Keratinocyte (primary cell): ENCODE results near the gene CFL1. TPM values are rescaled to one million over a fixed set of nuclear protein-coding genes. Genes with fewer than 3 reads are reported as not detected.

Source experiments
- DNase-seq: peaks from one replicate; pipeline ENCODE4 v3.0.0-alpha.2; 2011; ENCODE audit warnings: low read depth, missing footprints, low spot score
- FAIRE-seq: peaks from 2 replicates; lab custom pipeline; 2011; peaks lifted over from hg19 to GRCh38; lab: Jason Lieb, UNC
- H2AFZ ChIP-seq: 2 replicates; pipeline ENCODE4 v1.6.0; 2012; ENCODE audit warnings: low read length, control low read depth, inconsistent platforms; ENCODE audit not compliant: control insufficient read depth
- H3K27ac ChIP-seq: 2 replicates; pipeline ENCODE4 v1.5.1; 2011; ENCODE audit warnings: low read length; ENCODE audit not compliant: control insufficient read depth, insufficient read depth
- H3K27me3 ChIP-seq: 3 replicates; pipeline ENCODE4 v1.6.0; 2011; ENCODE audit warnings: low read length; ENCODE audit not compliant: control insufficient read depth, insufficient read depth; ENCODE audit errors: extremely low read depth
- H3K36me3 ChIP-seq, 2 experiments: 2 replicates in 1 of 2; 3 replicates in 1 of 2; pipeline ENCODE4 v1.5.1; 2011; ENCODE audit warnings: low read length in 2 of 2, mild to moderate bottlenecking in 1 of 2; ENCODE audit not compliant: control insufficient read depth in 2 of 2, insufficient read depth in 2 of 2; ENCODE audit errors: extremely low read depth in 1 of 2
- H3K4me1 ChIP-seq: 3 replicates; pipeline ENCODE4 v1.5.1; 2011; ENCODE audit warnings: low read length; ENCODE audit not compliant: control insufficient read depth, insufficient read depth; ENCODE audit errors: extremely low read depth
- H3K4me2 ChIP-seq: 3 replicates; pipeline ENCODE4 v1.6.0; 2011; ENCODE audit warnings: low read depth, low read length; ENCODE audit not compliant: control insufficient read depth, insufficient read depth; ENCODE audit errors: extremely low read depth
- H3K4me3 ChIP-seq, 3 experiments: fragments of 200-600 bp in 1 of 3; sonication (generic) in 1 of 3; 2 replicates in 2 of 3; 3 replicates in 1 of 3; pipeline ENCODE4 v1.5.1; 2011 to 2016; ENCODE audit warnings: low read length in 3 of 3, mild to moderate bottlenecking in 3 of 3, control low read depth in 2 of 3, inconsistent platforms in 1 of 3, low read depth in 1 of 3, mixed read lengths in 1 of 3, mixed run types in 1 of 3, moderate library complexity in 1 of 3; ENCODE audit not compliant: control insufficient read depth in 2 of 3, insufficient read depth in 2 of 3; ENCODE audit errors: extremely low read depth in 1 of 3
- H3K79me2 ChIP-seq: 2 replicates; pipeline ENCODE4 v1.6.0; 2012; ENCODE audit warnings: low read length; ENCODE audit not compliant: control insufficient read depth, insufficient read depth
- H3K9ac ChIP-seq: 3 replicates; pipeline ENCODE4 v1.6.0; 2011; ENCODE audit warnings: low read length; ENCODE audit not compliant: control insufficient read depth, insufficient read depth; ENCODE audit errors: extremely low read depth
- H3K9me1 ChIP-seq: 3 replicates; pipeline ENCODE4 v1.6.0; 2011; ENCODE audit warnings: low read length; ENCODE audit not compliant: control insufficient read depth, insufficient read depth; ENCODE audit errors: extremely low read depth
- H3K9me3 ChIP-seq: 2 replicates; pipeline ENCODE4 v1.5.1; 2012; ENCODE audit warnings: low read depth, low read length; ENCODE audit not compliant: control insufficient read depth
- H4K20me1 ChIP-seq: 3 replicates; pipeline ENCODE4 v1.6.0; 2011; ENCODE audit warnings: low read length; ENCODE audit not compliant: control insufficient read depth, insufficient read depth; ENCODE audit errors: extremely low read depth
- CTCF ChIP-seq, 3 experiments: IDR thresholded peaks in 1 of 3; conservative IDR thresholded peaks in 1 of 3; optimal IDR thresholded peaks in 1 of 3; 2 replicates in 2 of 3; 3 replicates in 1 of 3; pipeline versions ENCODE3 to v1.5.1; 2011; ENCODE audit warnings: low read length in 3 of 3, mild to moderate bottlenecking in 3 of 3, moderate library complexity in 2 of 3, control low read depth in 1 of 3, inconsistent platforms in 1 of 3; ENCODE audit not compliant: insufficient read depth in 2 of 3; ENCODE audit errors: extremely low read depth in 1 of 3
- EZH2 ChIP-seq: IDR thresholded peaks from one replicate; pipeline ENCODE4 v1.6.1; 2012; ENCODE audit warnings: inconsistent platforms, mild to moderate bottlenecking, low read length, moderate library complexity
- dilution Hi-C: fragments of 300-500 bp; cut with MboI; formaldehyde crosslinking; loops from one replicate; pipeline ENCODE4 v1.7.0; 2020; ENCODE audit warnings: low sequenced_read_pairs; ENCODE audit not compliant: extremely low pct_ligation_motif_present
- polyA plus RNA-seq, 5 experiments: library from polyadenylated mRNA; depleted of rRNA in 3 of 5; stranded (reverse) in 3 of 5; stranded (forward) in 1 of 5; unstranded in 1 of 5; fragments of >200 nt; gene quantifications; 1 replicate in 1 of 5; 2 replicates in 3 of 5; 3 replicates in 1 of 5; pipeline versions ENCODE4 v1.2.1 to v1.2.3, GENCODE V29; 2011 to 2012; ENCODE audit warnings: missing spikeins in 2 of 5, low read depth in 1 of 5, low replicate concordance in 1 of 5

The CFL1 gene
- polyA plus RNA-seq, 1 donor (not counting 4 experiments of a cell fraction or from before 2014, with no cell fraction given) = 1,236 TPM

- H3K4me1 ChIP-seq = peaks cover 32% of the 10 kb centered on the region
- no peak for DNase-seq
- dilution Hi-C loops = no loop called here
Observed at GRCh38 chr11:65859812-65860277, 1.9 kb upstream of the CFL1 start.

DNA sequence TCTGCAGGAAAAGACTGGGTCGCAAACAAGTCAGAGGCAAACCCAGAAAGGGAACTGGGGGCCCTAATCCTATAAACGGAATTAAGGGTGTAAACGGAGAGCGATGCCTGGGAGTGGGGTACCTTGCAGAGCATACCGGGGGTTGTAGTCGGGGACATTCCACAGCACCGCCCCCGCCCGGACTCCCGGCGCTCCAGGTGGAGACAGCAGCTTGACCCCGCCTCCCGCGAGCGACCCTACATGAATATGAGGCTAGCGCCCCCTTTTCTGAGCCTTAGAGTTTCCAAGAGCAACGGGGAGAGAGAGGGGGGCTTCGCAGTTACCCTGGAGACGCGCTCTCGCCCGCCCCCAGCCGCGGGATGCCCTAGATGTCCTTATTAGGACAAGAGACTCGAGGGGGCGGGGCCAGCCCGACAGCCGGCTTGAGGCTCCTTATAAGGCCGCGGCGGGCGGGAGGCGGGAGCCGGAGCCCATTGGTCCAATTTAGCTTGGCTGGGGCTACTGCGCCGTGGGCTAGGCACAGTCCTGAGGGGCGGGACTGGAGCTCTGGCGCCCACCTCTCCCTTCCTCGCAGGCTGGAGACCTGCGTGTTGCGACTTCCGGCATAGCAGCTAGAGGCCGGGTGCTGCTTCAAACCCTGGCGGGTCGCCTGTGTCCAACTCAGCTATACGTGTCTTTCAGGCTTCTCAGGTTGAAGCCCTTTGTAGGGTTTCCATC is 1.3 kb upstream of the CFL1 start:
- FAIRE-seq = no peak

More at GRCh38 chr11:65859812-65860277, 1.9 kb upstream of the CFL1 start:
- peaks cover 7% of the 10 kb centered on the region for H3K9me1 ChIP-seq
- no peak for TF ChIP-seq EZH2
- no peak for TF ChIP-seq CTCF (optimal IDR thresholded peaks at IDR 0.05 in 1 of 3, IDR thresholded peaks at IDR 0.05 in 1 of 3, conservative IDR thresholded peaks at IDR 0.05 in 1 of 3; ENCODE audit: extremely low read depth in 1 of 3, insufficient read depth in 2 of 3, low read length in 3 of 3)
- H2AFZ ChIP-seq = peak overlapping the region; percentile 77
- H3K9me3 ChIP-seq = no peaks in the 10 kb centered on the region
- H3K4me3 ChIP-seq = peak overlapping the region; percentile 83 to 96 (median 91)
- H3K36me3 ChIP-seq = peaks cover 38 to 50% of the 10 kb centered on the region in 2 experiments
- H3K79me2 ChIP-seq = peaks cover 60% of the 10 kb centered on the region
- FAIRE-seq = no peak
- H3K27me3 ChIP-seq = no peaks in the 10 kb centered on the region
- peaks cover 25% of the 10 kb centered on the region for H4K20me1 ChIP-seq
- H3K4me2 ChIP-seq = peak overlapping the region; percentile 92
- peak overlapping the region; percentile 83 for H3K9ac ChIP-seq
- peak overlapping the region; percentile 90 for H3K27ac ChIP-seq

More for the DNA sequence above, 1.3 kb upstream of the CFL1 start:
- peak; percentile 85 for DNase-seq
- Histone ChIP-seq H4K20me1 (peaks cover 31% of the 10 kb centered on the region), H3K27ac (peak overlapping the region; percentile 90), H3K4me3 (peak overlapping the region; percentile 83 to 96 (median 91)), H3K4me2 (peak overlapping the region; percentile 92), H3K27me3 (no peaks in the 10 kb centered on the region), H3K79me2 (peaks cover 66% of the 10 kb centered on the region), H3K9me1 (peaks cover 7% of the 10 kb centered on the region), H3K9me3 (no peaks in the 10 kb centered on the region), H3K4me1 (peaks cover 32% of the 10 kb centered on the region), H3K9ac (peak overlapping the region; percentile 83), H3K36me3 (peaks cover 38 to 52% of the 10 kb centered on the region in 2 experiments), H2AFZ (peak overlapping the region; percentile 77)
- dilution Hi-C loops = no loop called here
- TF ChIP-seq EZH2 (no peak), CTCF (optimal IDR thresholded peaks at IDR 0.05 in 1 of 3, IDR thresholded peaks at IDR 0.05 in 1 of 3, conservative IDR thresholded peaks at IDR 0.05 in 1 of 3; ENCODE audit: extremely low read depth in 1 of 3, insufficient read depth in 2 of 3, low read length in 3 of 3) (no peak)
